ENCODE data around the gene FHIT.

FHIT gene

DNA sequence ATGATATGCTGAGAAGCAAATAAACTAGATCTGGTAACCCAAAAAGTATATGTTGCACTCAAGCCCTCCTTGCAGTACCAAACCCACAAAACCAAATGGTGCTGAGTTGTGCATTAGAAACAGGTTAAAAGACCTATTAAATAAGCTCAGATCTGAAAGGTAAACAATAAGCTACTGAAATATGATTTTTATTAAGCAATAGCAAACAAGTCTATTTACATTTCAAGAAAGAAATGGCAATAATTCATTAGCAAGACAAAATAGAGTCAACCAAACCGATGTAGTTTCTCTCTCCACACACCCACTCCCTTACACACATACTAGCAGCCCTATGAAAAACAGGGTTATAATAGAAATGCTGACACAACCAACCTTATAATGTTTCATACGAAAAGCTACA lies 760.3 kb downstream of the FHIT start:
- no peak overlapping the region for H3K27ac ChIP-seq
- no peaks in the 10 kb centered on the region for H3K36me3 ChIP-seq
- H3K4me1 ChIP-seq (ENCODE audit: control insufficient read depth in 1 of 2, insufficient read depth in 1 of 2, low read depth in 1 of 2, low read length in 1 of 2) = no peaks in the 10 kb centered on the region
- TF ChIP-seq, protein P1, sequence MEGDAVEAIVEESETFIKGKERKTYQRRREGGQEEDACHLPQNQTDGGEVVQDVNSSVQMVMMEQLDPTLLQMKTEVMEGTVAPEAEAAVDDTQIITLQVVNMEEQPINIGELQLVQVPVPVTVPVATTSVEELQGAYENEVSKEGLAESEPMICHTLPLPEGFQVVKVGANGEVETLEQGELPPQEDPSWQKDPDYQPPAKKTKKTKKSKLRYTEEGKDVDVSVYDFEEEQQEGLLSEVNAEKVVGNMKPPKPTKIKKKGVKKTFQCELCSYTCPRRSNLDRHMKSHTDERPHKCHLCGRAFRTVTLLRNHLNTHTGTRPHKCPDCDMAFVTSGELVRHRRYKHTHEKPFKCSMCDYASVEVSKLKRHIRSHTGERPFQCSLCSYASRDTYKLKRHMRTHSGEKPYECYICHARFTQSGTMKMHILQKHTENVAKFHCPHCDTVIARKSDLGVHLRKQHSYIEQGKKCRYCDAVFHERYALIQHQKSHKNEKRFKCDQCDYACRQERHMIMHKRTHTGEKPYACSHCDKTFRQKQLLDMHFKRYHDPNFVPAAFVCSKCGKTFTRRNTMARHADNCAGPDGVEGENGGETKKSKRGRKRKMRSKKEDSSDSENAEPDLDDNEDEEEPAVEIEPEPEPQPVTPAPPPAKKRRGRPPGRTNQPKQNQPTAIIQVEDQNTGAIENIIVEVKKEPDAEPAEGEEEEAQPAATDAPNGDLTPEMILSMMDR (IDR thresholded peaks at IDR 0.05) = no peak
- no peak overlapping the region for H3K4me3 ChIP-seq (ENCODE audit: low read depth in 1 of 2, low read length in 1 of 2)
- no peaks in the 10 kb centered on the region for H3K27me3 ChIP-seq
- no peaks in the 10 kb centered on the region for H3K9me3 ChIP-seq

DNA sequence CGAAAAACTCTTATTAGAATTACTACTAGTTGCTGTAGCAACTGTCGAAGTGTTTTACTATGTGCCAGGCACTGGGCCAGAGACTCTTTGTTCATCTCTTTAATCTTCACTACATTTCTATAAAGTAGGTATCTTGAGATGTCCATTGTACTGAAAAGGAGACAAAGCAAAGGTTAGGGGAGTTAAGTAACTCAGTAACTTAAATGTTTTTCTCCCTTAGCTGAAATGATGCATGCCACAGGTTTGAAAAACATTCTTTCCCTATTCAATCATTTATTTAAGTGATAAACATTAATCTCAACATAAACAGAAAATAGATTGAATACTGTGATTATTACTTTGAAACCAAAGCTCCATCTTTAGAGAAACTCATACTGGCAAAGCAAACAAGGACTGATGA lies 776.2 kb downstream of the FHIT start:
- H3K27ac ChIP-seq = no peak overlapping the region
- no peak overlapping the region for H3K4me3 ChIP-seq (ENCODE audit: low read depth in 1 of 2, low read length in 1 of 2)
- H3K27me3 ChIP-seq = no peaks in the 10 kb centered on the region
- H3K4me1 ChIP-seq (ENCODE audit: control insufficient read depth in 1 of 2, insufficient read depth in 1 of 2, low read depth in 1 of 2, low read length in 1 of 2) = no peaks in the 10 kb centered on the region
- no peaks in the 10 kb centered on the region for H3K9me3 ChIP-seq
- H3K36me3 ChIP-seq = no peaks in the 10 kb centered on the region
- TF ChIP-seq, protein P1 (IDR thresholded peaks at IDR 0.05) = no peak

DNA sequence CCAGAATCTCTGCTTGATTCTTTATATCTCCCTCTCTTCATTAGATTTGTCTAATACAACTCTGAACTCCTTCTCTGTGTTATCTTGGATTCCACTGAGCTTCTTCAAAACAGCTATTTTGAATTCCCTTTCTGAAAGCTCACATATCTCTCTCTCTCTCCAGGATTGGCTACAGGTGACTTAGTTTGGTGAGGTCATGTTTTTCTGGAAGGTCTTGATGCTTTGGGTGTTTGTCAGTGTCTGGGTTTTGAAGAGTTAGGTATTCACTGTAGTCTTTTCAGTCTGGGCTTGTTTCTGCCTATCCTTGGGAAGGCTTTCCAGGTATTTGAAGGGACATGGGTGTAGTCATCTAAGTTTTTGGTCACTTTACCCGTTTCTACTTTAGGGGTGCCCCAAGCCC lies 781.8 kb downstream of the FHIT start:
- H3K4me1 ChIP-seq (ENCODE audit: control insufficient read depth in 1 of 2, insufficient read depth in 1 of 2, low read depth in 1 of 2, low read length in 1 of 2) = no peaks in the 10 kb centered on the region
- H3K9me3 ChIP-seq = no peaks in the 10 kb centered on the region
- H3K27ac ChIP-seq = no peak overlapping the region
- no peaks in the 10 kb centered on the region for H3K27me3 ChIP-seq
- H3K4me3 ChIP-seq (ENCODE audit: low read depth in 1 of 2, low read length in 1 of 2) = no peak overlapping the region
- TF ChIP-seq, protein P1 (IDR thresholded peaks at IDR 0.05) = no peak
- no peaks in the 10 kb centered on the region for H3K36me3 ChIP-seq

DNA sequence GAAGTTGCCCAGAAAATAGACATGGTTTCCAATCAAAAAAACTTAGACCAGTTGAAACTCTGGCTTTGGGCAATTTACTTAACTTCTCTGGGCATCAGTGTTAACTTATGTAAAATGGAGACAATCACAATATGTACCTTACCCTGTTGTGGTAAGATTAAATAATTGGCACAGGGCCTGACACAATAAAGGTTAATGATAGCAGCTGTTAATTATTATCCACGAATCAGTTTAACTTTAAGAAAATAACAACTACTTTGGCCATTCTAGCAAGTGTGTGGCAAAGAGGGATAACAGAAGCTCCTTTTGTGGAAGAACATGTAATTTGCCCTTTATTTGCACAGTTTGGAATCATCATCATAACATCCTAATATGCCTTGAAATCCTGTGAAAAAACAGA lies 787.6 kb downstream of the FHIT start:
- H3K4me3 ChIP-seq (ENCODE audit: low read depth in 1 of 2, low read length in 1 of 2) = no peak overlapping the region
- H3K27ac ChIP-seq = no peak overlapping the region
- no peaks in the 10 kb centered on the region for H3K4me1 ChIP-seq (ENCODE audit: control insufficient read depth in 1 of 2, insufficient read depth in 1 of 2, low read depth in 1 of 2, low read length in 1 of 2)
- H3K9me3 ChIP-seq = no peaks in the 10 kb centered on the region
- TF ChIP-seq, protein P1 (IDR thresholded peaks at IDR 0.05) = no peak
- H3K27me3 ChIP-seq = no peaks in the 10 kb centered on the region
- no peaks in the 10 kb centered on the region for H3K36me3 ChIP-seq

DNA sequence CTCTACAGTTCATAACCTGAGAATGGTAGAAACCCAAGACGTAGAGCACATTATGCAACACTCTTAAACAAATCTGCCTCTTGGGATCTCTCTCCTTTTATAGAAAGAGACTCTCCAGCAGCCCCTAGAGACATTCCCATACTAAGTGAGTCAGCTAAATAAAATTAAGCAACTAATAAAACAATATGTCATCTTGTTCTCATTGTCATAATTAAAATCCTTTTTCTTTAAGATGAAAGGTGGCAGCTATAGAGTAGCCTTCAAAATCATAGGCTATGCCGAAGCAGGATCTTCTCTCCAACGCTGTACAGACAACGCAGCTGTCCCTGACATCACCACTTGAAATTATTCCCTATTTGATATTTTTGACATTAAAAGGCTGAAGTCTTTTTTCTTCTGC lies 790.0 kb downstream of the FHIT start:
- Histone ChIP-seq H3K27ac (no peak overlapping the region), H3K27me3 (no peaks in the 10 kb centered on the region), H3K9me3 (no peaks in the 10 kb centered on the region), H3K36me3 (no peaks in the 10 kb centered on the region), H3K4me3 (ENCODE audit: low read depth in 1 of 2, low read length in 1 of 2) (no peak overlapping the region), H3K4me1 (ENCODE audit: control insufficient read depth in 1 of 2, insufficient read depth in 1 of 2, low read depth in 1 of 2, low read length in 1 of 2) (no peaks in the 10 kb centered on the region)
- TF ChIP-seq, protein P1 (IDR thresholded peaks at IDR 0.05) = no peak

DNA sequence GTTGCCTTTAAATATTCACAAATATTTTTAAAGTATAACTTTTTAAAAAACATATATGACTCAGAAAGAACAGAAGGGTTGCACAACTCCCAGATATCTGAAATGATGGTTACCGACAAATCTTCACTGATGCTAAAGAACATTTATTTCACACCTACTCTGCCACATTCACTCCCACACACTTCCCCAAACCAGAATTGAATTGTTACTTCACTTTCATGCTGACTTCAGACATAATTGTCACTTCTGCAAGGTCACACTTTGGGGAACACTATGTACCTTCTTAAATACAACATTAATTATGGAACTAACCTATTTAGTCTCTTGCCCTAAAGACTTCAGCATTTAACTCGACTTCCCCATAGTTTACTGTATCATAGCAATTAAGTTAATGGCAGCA lies 795.1 kb downstream of the FHIT start:
- no peaks in the 10 kb centered on the region for H3K27me3 ChIP-seq
- H3K36me3 ChIP-seq = no peaks in the 10 kb centered on the region
- no peak overlapping the region for H3K4me3 ChIP-seq (ENCODE audit: low read depth in 1 of 2, low read length in 1 of 2)
- TF ChIP-seq, protein P1 (IDR thresholded peaks at IDR 0.05) = no peak
- no peaks in the 10 kb centered on the region for H3K4me1 ChIP-seq (ENCODE audit: control insufficient read depth in 1 of 2, insufficient read depth in 1 of 2, low read depth in 1 of 2, low read length in 1 of 2)
- H3K27ac ChIP-seq = no peak overlapping the region
- H3K9me3 ChIP-seq = no peaks in the 10 kb centered on the region

Measured in neutrophil (primary cell).